ENCODE measurements around the gene RYR3. TPM values are rescaled to one million over a fixed set of nuclear protein-coding genes. Genes with fewer than 3 reads are reported as not detected.

The RYR3 gene
- total RNA-seq, 5 donors from 2014 or later (not counting 1 experiment from before 2014, with no cell fraction given), result 0.03 to 0.07 (median 0.04) TPM; not detected in 1

DNA sequence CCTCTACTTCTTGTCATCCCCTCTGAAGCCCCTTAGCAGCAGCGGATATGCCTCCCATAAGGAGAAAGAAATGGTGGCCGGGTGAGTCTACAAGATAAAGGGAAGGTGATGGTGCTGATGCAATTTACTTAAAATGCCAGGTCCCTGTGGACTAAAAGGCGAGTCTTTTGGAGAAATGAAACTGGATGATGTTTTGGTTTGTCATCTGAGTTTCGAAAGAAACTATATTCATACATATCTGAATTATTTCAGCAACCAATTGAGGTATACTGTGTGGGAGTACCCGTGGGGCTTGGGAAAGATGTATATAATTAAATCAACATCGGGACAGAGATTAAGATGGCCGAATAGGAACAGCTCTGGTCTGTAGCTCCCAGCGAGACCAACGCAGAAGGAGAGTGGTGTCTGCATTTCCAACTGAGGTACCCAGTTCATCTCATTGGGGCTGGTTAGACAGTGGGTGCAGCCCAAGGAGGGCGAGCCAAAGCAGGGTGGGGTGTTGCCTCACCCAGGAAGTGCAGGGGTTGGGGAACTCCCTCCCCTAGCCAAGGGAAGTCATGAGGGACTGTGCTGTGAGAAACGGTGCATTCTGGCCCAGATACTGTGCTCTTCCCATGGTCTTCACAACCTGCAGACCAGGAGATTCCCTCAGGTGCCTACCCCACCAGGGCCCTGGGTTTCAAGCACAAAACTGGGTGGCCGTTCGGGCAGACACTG, 446.9 kb downstream of the RYR3 start:
- H3K27me3 Mint-ChIP-seq, result peaks cover 41 to 45% of the 10 kb centered on the region in 2 donors
- no peak overlapping the region for H3K27ac Mint-ChIP-seq
- no peak for DNase-seq

GRCh38 chr15:33766389-33766788, 455.6 kb downstream of the RYR3 start:
- H3K4me3 ChIP-seq (ENCODE audit: control insufficient read depth in 1 of 2, extremely low read depth in 1 of 2, low read length in 1 of 2), result no peak overlapping the region
- ATAC-seq (replicated peaks in 1 of 4), result no peak
- H3K36me3 ChIP-seq (ENCODE audit: control insufficient read depth in 2 of 2, extremely low read depth in 1 of 2, insufficient read depth in 1 of 2, low read length in 1 of 2), result no peaks in the 10 kb centered on the region
- Mint-ChIP-seq H3K9me3 (no peaks in the 10 kb centered on the region), H3K4me1 (no peaks in the 10 kb centered on the region), H3K27me3 (peaks cover 6 to 10% of the 10 kb centered on the region in 2 donors), H3K27ac (no peak overlapping the region), H3K36me3 (no peaks in the 10 kb centered on the region), H3K4me3 (no peak overlapping the region)
- 80% methylated on average over 5 of the region's 7 CpGs for WGBS (ENCODE audit: insufficient coverage)
- ChIA-PET CTCF (no interaction called here), POLR2A (no interaction called here)
- H3K9me3 ChIP-seq, result no peaks in the 10 kb centered on the region
- no peak overlapping the region for H3K27ac ChIP-seq (ENCODE audit: low read length)
- no peak for DNase-seq
- no peaks in the 10 kb centered on the region for H3K4me1 ChIP-seq (ENCODE audit: control insufficient read depth in 1 of 2, extremely low read depth in 1 of 2, insufficient read depth in 2 of 2, low read length in 2 of 2)
- H3K27me3 ChIP-seq (replicated peaks in 1 of 2; ENCODE audit: control insufficient read depth in 2 of 2, extremely low read depth in 1 of 2, insufficient read depth in 2 of 2, low read length in 1 of 2), result no peaks in the 10 kb centered on the region

More for the DNA sequence above, 446.9 kb downstream of the RYR3 start:
- ChIA-PET POLR2A (no interaction called here), CTCF (no interaction called here)
- WGBS (ENCODE audit: insufficient coverage), result 85% methylated on average over 8 of the region's 13 CpGs
- H3K9me3 Mint-ChIP-seq, result no peaks in the 10 kb centered on the region
- no peaks in the 10 kb centered on the region for H3K36me3 Mint-ChIP-seq
- no peaks in the 10 kb centered on the region for H3K4me1 Mint-ChIP-seq
- Histone ChIP-seq H3K9me3 (no peaks in the 10 kb centered on the region), H3K4me1 (ENCODE audit: control insufficient read depth in 1 of 2, extremely low read depth in 1 of 2, insufficient read depth in 2 of 2, low read length in 2 of 2) (no peaks in the 10 kb centered on the region), H3K36me3 (ENCODE audit: control insufficient read depth in 2 of 2, extremely low read depth in 1 of 2, insufficient read depth in 1 of 2, low read length in 1 of 2) (no peaks in the 10 kb centered on the region), H3K4me3 (ENCODE audit: control insufficient read depth in 1 of 2, extremely low read depth in 1 of 2, low read length in 1 of 2) (no peak overlapping the region), H3K27ac (ENCODE audit: low read length) (no peak overlapping the region), H3K27me3 (replicated peaks in 1 of 2; ENCODE audit: control insufficient read depth in 2 of 2, extremely low read depth in 1 of 2, insufficient read depth in 2 of 2, low read length in 1 of 2) (peaks cover 0 to 15% of the 10 kb centered on the region in 2 experiments)
- no peak for ATAC-seq (replicated peaks in 1 of 4)
- H3K4me3 Mint-ChIP-seq, result no peak overlapping the region

DNA sequence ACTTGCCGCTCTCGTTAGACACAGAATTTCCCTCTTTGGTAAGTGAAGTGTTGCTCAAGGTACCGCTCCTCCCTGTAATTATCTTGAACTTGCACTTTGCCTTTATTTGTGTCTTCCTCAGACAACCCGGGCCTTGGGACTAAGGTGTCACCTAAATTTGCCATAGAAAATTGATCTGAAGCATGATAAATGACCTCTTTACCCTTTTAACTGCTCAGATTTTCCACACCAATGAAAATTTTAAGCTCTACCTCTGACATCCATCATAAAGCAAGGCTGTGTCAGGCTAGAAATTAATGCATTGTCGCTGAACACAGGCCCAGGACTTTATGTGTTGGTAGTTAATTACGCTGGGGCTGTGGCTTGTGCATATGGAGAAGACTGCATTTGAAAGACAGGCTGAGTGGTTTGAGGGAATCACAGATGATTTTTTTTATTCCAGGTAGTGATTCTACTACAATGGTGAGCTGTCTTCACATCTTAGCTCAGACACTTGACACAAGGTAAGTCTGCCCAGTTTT, 458.0 kb downstream of the RYR3 start:
- Histone ChIP-seq H3K9me3 (no peaks in the 10 kb centered on the region), H3K27me3 (replicated peaks in 1 of 2; ENCODE audit: control insufficient read depth in 2 of 2, extremely low read depth in 1 of 2, insufficient read depth in 2 of 2, low read length in 1 of 2) (no peaks in the 10 kb centered on the region), H3K27ac (ENCODE audit: low read length) (no peak overlapping the region), H3K4me3 (ENCODE audit: control insufficient read depth in 1 of 2, extremely low read depth in 1 of 2, low read length in 1 of 2) (no peak overlapping the region), H3K36me3 (ENCODE audit: control insufficient read depth in 2 of 2, extremely low read depth in 1 of 2, insufficient read depth in 1 of 2, low read length in 1 of 2) (no peaks in the 10 kb centered on the region), H3K4me1 (ENCODE audit: control insufficient read depth in 1 of 2, extremely low read depth in 1 of 2, insufficient read depth in 2 of 2, low read length in 2 of 2) (no peaks in the 10 kb centered on the region)
- H3K4me3 Mint-ChIP-seq, result no peak overlapping the region
- H3K4me1 Mint-ChIP-seq, result no peaks in the 10 kb centered on the region
- no peak overlapping the region for H3K27ac Mint-ChIP-seq
- no peaks in the 10 kb centered on the region for H3K36me3 Mint-ChIP-seq
- ChIA-PET CTCF (no interaction called here), POLR2A (interaction anchor here in 1 of 2 donors (0.5 kb wide), 1 partner anchor 21 kb away, joined by 4 read pairs; no protein-coding TSS in a partner anchor)
- no peaks in the 10 kb centered on the region for H3K9me3 Mint-ChIP-seq
- WGBS (ENCODE audit: insufficient coverage), result 82% methylated on average over 4 of the region's 6 CpGs
- DNase-seq, result no peak
- no peaks in the 10 kb centered on the region for H3K27me3 Mint-ChIP-seq
- ATAC-seq (replicated peaks in 1 of 4), result no peak

DNA sequence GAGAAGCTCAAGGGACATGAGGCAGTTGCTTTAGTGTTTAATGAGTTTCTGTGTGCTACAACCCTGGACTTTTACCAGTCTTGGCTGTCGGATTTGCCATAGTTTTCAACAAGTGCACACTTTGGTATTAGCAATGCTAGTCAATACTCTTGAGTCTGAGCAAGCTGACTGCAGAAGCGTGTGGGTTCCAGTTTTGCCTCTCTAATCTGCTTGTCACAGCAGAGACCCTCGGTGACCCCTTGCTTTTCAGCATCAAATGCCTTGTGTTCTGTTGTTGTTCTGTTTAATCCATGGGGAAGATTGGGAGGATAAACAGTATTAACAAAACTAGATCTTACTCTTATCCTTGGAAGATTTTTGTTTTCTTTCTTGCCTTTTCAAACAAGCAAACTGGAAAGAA, 463.2 kb downstream of the RYR3 start:
- no peaks in the 10 kb centered on the region for H3K9me3 ChIP-seq
- ChIA-PET CTCF (interaction anchor here in 1 of 2 donors (0.6 kb wide), 1 partner anchor 9 kb away, joined by 10 read pairs; no protein-coding TSS in a partner anchor), POLR2A (no interaction called here)
- no peak overlapping the region for H3K27ac ChIP-seq (ENCODE audit: low read length)
- no peak overlapping the region for H3K4me3 ChIP-seq (ENCODE audit: control insufficient read depth in 1 of 2, extremely low read depth in 1 of 2, low read length in 1 of 2)
- Mint-ChIP-seq H3K27me3 (peaks cover 9% of the 10 kb centered on the region in 2 donors), H3K4me1 (no peaks in the 10 kb centered on the region), H3K27ac (no peak overlapping the region), H3K4me3 (no peak overlapping the region), H3K36me3 (no peaks in the 10 kb centered on the region), H3K9me3 (no peaks in the 10 kb centered on the region)
- ATAC-seq (replicated peaks in 1 of 4) (no peak), DNase-seq (no peak)
- WGBS (ENCODE audit: insufficient coverage), result 89% methylated on average over 1 of the region's 3 CpGs
- no peaks in the 10 kb centered on the region for H3K36me3 ChIP-seq (ENCODE audit: control insufficient read depth in 2 of 2, extremely low read depth in 1 of 2, insufficient read depth in 1 of 2, low read length in 1 of 2)
- no peaks in the 10 kb centered on the region for H3K4me1 ChIP-seq (ENCODE audit: control insufficient read depth in 1 of 2, extremely low read depth in 1 of 2, insufficient read depth in 2 of 2, low read length in 2 of 2)
- H3K27me3 ChIP-seq (replicated peaks in 1 of 2; ENCODE audit: control insufficient read depth in 2 of 2, extremely low read depth in 1 of 2, insufficient read depth in 2 of 2, low read length in 1 of 2), result peaks cover 0 to 3% of the 10 kb centered on the region in 2 experiments

DNA sequence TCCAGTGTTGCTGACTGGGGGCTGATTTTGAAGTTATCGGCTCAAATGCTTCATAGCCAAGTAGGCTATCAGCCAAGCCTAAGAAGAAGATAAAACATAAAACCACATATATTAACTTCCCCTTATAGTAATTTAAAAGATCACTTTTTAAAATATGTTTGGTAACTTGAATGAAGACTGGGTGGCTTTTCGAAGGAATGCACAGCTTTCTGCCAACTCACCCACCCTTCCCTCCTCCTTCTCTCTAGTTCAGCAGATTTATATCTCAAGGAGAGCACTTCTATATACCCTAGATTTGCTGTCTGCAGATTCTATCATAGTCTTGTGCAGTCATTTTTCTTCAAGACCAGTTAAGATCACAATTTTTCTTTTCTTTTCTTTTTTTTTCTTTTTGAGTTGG, 468.1 kb downstream of the RYR3 start:
- ChIA-PET CTCF (no interaction called here), POLR2A (no interaction called here)
- no peak overlapping the region for H3K27ac Mint-ChIP-seq
- no peaks in the 10 kb centered on the region for H3K4me1 ChIP-seq (ENCODE audit: control insufficient read depth in 1 of 2, extremely low read depth in 1 of 2, insufficient read depth in 2 of 2, low read length in 2 of 2)
- H3K36me3 ChIP-seq (ENCODE audit: control insufficient read depth in 2 of 2, extremely low read depth in 1 of 2, insufficient read depth in 1 of 2, low read length in 1 of 2), result no peaks in the 10 kb centered on the region
- H3K4me3 Mint-ChIP-seq, result no peak overlapping the region
- peaks cover 3 to 5% of the 10 kb centered on the region in 2 experiments for H3K27me3 ChIP-seq (replicated peaks in 1 of 2; ENCODE audit: control insufficient read depth in 2 of 2, extremely low read depth in 1 of 2, insufficient read depth in 2 of 2, low read length in 1 of 2)
- no peaks in the 10 kb centered on the region for H3K9me3 ChIP-seq
- H3K4me1 Mint-ChIP-seq, result no peaks in the 10 kb centered on the region
- ATAC-seq (replicated peaks in 1 of 4) (no peak), DNase-seq (no peak)
- WGBS (ENCODE audit: insufficient coverage), result 67% methylated on average over 1 of the region's 2 CpGs
- H3K4me3 ChIP-seq (ENCODE audit: control insufficient read depth in 1 of 2, extremely low read depth in 1 of 2, low read length in 1 of 2), result no peak overlapping the region
- peaks cover 9 to 12% of the 10 kb centered on the region in 2 donors for H3K27me3 Mint-ChIP-seq
- H3K36me3 Mint-ChIP-seq, result no peaks in the 10 kb centered on the region
- no peaks in the 10 kb centered on the region for H3K9me3 Mint-ChIP-seq
- H3K27ac ChIP-seq (ENCODE audit: low read length), result no peak overlapping the region

DNA sequence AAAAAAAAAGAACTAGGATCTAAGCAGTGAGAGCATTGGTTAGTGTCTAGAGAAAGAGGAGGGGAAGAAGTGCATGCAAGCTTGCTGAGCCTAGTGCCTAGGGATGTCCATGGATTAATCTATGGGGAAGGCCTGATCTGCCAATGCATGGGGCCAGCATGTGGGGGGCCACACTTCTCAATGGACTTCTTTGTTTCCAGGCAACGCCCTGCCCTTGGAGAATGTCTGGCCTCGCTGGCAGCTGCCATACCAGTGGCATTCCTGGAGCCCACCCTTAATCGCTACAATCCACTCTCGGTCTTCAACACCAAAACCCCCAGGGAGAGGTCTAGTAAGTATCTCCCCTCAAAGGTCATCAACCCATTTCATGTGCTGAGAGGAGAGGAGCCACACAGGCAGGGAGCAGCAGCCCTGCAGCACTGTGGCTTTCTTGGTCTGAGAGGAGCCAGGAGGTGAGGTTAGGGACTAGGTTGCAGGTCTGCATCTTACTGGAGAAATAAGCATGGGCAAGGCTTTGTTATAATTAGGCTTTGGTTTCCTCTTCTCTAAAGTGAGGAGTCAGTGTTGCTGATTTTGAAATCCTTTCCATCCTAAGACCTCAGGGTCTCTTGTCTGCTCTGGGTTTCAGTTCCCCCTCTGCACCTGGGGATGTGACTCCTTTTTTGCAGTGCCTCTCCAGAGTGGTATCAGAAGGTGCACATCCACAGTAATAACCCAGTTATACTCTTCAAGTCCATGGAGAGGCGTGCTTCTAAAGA, 469.4 kb downstream of the RYR3 start:
- H3K4me3 ChIP-seq (ENCODE audit: control insufficient read depth in 1 of 2, extremely low read depth in 1 of 2, low read length in 1 of 2), result no peak overlapping the region
- H3K9me3 ChIP-seq, result no peaks in the 10 kb centered on the region
- no peaks in the 10 kb centered on the region for H3K36me3 ChIP-seq (ENCODE audit: control insufficient read depth in 2 of 2, extremely low read depth in 1 of 2, insufficient read depth in 1 of 2, low read length in 1 of 2)
- H3K4me3 Mint-ChIP-seq, result no peak overlapping the region
- no peaks in the 10 kb centered on the region for H3K36me3 Mint-ChIP-seq
- peaks cover 9 to 12% of the 10 kb centered on the region in 2 donors for H3K27me3 Mint-ChIP-seq
- no peaks in the 10 kb centered on the region for H3K9me3 Mint-ChIP-seq
- WGBS (ENCODE audit: insufficient coverage), result 50% methylated on average over 1 of the region's 5 CpGs
- no peaks in the 10 kb centered on the region for H3K4me1 ChIP-seq (ENCODE audit: control insufficient read depth in 1 of 2, extremely low read depth in 1 of 2, insufficient read depth in 2 of 2, low read length in 2 of 2)
- no peak overlapping the region for H3K27ac Mint-ChIP-seq
- no peak overlapping the region for H3K27ac ChIP-seq (ENCODE audit: low read length)
- H3K4me1 Mint-ChIP-seq, result no peaks in the 10 kb centered on the region
- DNase-seq, result no peak
- ChIA-PET POLR2A (no interaction called here), CTCF (no interaction called here)
- no peak for ATAC-seq (replicated peaks in 1 of 4)
- H3K27me3 ChIP-seq (replicated peaks in 1 of 2; ENCODE audit: control insufficient read depth in 2 of 2, extremely low read depth in 1 of 2, insufficient read depth in 2 of 2, low read length in 1 of 2), result peaks cover 3 to 7% of the 10 kb centered on the region in 2 experiments
